Effector memory CD4-positive, alpha-beta T cell (primary cell): Measurements from ENCODE around the gene UNC119B.
A peak's percentile ranks its signal among the peaks of the same experiment; 100 is the strongest.

Experiments
- DNase-seq, 3 donors: peaks; one replicate each; pipeline ENCODE4 v3.0.0-alpha.2; 2020
- H3K27ac ChIP-seq: 2 replicates; pipeline ENCODE4 v1.7.0; 2013; ENCODE audit warnings: mild to moderate bottlenecking, low read length, moderate library complexity; ENCODE audit not compliant: insufficient read depth, poor library complexity, severe bottlenecking
- H3K27me3 ChIP-seq: replicated peaks from 2 replicates; pipeline ENCODE4 v1.7.0; 2013; ENCODE audit warnings: mild to moderate bottlenecking, low read length; ENCODE audit not compliant: insufficient read depth, control insufficient read depth, poor library complexity, severe bottlenecking
- H3K36me3 ChIP-seq: 2 replicates; pipeline ENCODE4 v1.7.0; 2013; ENCODE audit warnings: mild to moderate bottlenecking, low read length, moderate library complexity; ENCODE audit not compliant: control insufficient read depth, insufficient read depth
- H3K4me1 ChIP-seq: 2 replicates; pipeline ENCODE4 v1.7.0; 2013; ENCODE audit warnings: low read length, mild to moderate bottlenecking; ENCODE audit not compliant: control insufficient read depth, insufficient read depth, poor library complexity, severe bottlenecking
- H3K4me3 ChIP-seq: 2 replicates; pipeline ENCODE4 v1.7.0; 2013; ENCODE audit warnings: low read length, low read depth, mild to moderate bottlenecking; ENCODE audit not compliant: insufficient read depth, poor library complexity, severe bottlenecking
- H3K9me3 ChIP-seq: 2 replicates; pipeline ENCODE4 v1.7.0; 2013; ENCODE audit warnings: mild to moderate bottlenecking, low read length, moderate library complexity; ENCODE audit not compliant: control insufficient read depth

Gene UNC119B

DNA sequence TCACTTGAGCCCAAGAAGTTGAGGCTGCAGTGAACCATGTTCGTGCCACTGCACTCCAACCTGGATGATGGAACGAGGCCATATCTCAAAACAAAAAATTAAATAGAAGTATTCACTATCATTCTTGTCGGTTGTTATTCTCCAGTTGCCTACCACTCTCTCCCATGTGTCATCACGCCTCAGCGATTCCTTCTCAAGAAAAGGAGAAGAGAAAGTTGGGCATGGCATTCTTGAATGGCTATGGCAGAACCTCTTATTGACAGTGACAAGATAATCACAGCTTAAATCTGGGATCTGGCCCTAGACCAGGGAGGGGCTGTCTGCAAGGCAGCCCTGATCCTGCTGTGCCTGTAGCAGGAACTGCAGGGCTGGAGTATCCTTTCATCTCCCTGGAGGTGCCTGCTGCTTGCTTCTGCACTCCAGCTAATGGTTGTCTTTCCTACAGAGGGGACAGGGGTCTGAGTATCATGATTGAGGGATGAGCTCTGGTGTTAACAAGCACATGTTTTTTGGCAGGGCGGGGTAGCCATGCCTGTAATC is 36.1 kb upstream of the UNC119B start:
- Histone ChIP-seq H3K9me3 (no peaks in the 10 kb centered on the region), H3K27ac (no peak overlapping the region), H3K4me3 (no peak overlapping the region), H3K36me3 (no peaks in the 10 kb centered on the region), H3K4me1 (peaks cover 12% of the 10 kb centered on the region), H3K27me3 (no peaks in the 10 kb centered on the region)
- DNase-seq, result no peak

DNA sequence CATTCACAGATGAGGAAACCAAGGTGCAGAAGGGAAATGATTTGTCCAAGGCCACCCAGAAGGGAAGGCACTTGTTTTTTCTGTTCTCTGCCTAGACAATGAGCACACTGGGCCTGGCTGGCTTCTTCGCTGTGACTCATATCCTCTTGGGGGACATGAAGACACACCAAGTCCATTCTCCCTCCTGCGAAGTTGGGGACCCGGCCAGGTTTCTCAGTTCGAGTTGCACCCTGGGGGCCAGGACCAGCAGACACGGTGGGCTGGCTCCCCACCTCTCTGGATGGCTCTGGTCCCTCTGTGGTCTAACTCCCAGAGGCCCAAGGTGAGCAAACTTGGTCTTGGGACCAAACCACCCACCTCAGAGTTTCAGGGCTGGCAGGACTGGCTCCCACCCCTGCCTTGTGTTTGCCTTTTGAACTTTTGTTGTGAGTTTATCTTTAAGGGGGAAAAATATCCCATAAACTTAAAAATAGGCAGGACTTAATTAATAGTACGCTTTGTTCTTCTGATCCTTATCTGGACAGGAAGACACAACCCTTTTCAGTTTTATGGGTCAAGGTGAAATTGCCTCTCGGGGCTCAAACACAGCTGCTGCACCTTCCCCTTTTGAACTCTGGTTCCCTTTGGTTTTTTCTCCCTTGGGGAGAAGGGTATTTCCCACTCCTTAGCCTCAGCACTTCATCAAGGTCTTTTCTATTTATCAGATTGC is 32.3 kb upstream of the UNC119B start:
- Histone ChIP-seq H3K27ac (no peak overlapping the region), H3K36me3 (no peaks in the 10 kb centered on the region), H3K27me3 (no peaks in the 10 kb centered on the region), H3K4me1 (peaks cover 12% of the 10 kb centered on the region), H3K9me3 (no peaks in the 10 kb centered on the region), H3K4me3 (no peak overlapping the region)
- DNase-seq, result no peak

DNA sequence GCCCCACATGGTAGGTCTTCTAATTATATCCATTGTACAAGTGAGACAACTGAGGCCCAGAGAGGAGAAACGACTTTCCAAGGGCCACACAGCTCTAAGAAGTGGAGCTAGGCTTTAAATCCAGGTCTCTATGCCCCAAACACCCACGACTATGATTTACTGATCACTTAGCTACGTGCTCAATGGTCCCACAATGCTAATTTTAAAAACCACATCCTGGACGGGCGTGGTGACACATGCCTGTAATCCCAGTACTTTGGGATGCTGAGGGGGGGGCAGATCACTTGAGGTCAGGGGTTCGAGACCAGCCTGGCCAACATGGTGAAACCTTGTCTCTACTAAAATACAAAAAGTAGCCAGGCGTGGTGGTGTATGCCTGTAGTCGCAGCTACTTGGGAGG is 31.7 kb upstream of the UNC119B start:
- Histone ChIP-seq H3K27ac (no peak overlapping the region), H3K9me3 (no peaks in the 10 kb centered on the region), H3K36me3 (no peaks in the 10 kb centered on the region), H3K27me3 (no peaks in the 10 kb centered on the region), H3K4me1 (peaks cover 12% of the 10 kb centered on the region), H3K4me3 (no peak overlapping the region)
- DNase-seq, result no peak

DNA sequence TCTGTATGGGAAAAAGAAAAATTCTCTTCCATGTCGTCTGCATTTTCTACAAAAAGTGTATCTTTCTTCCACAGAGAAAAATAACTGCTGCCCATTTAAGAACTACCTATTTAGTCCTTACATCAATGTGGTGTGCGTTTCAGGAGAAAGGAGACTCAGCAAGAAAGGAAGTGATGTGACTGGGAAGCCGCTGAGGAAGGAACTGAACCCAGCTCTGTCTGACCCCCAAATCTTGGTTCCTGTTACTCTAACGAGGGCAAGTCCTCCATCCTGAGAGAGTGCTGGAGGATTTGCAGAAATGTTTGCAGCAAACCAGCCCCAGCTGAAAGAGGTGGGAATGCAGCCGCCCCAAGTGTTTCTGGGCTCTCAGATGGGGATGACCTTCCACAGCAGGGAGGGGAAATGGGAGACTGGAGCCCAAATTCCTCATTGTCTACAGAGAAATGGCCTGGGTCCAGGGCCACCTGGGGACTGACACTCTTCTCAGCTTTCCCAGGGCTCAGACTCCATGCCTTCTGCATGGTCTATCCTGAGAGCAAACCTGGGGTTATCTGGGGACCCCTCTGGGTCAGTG is 30.0 kb upstream of the UNC119B start:
- Histone ChIP-seq H3K36me3 (no peaks in the 10 kb centered on the region), H3K9me3 (no peaks in the 10 kb centered on the region), H3K27ac (no peak overlapping the region), H3K4me1 (peaks cover 12% of the 10 kb centered on the region), H3K27me3 (no peaks in the 10 kb centered on the region), H3K4me3 (no peak overlapping the region)
- DNase-seq, result no peak

DNA sequence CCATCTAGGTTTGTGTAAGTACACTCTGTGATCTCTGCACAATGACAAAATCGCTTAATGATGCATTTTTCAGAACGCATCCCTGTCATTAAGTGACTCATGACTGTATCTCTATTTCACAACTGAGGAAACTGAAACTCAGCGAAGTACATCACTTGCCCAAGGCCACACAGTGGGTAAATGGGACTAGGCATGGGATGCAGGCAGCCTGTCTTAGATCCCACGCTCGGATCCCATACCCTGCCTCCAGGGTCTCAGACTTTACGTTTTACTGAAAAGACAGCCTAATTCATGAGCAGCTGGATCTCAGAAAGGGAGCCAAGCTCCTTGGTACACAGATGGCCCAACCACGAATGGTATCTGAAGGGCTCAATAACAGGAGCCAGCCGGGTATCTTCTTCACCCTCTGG is 25.7 kb upstream of the UNC119B start:
- Histone ChIP-seq H3K27me3 (no peaks in the 10 kb centered on the region), H3K4me3 (no peak overlapping the region), H3K9me3 (no peaks in the 10 kb centered on the region), H3K4me1 (peaks cover 17% of the 10 kb centered on the region), H3K36me3 (no peaks in the 10 kb centered on the region), H3K27ac (no peak overlapping the region)
- DNase-seq, result no peak

DNA sequence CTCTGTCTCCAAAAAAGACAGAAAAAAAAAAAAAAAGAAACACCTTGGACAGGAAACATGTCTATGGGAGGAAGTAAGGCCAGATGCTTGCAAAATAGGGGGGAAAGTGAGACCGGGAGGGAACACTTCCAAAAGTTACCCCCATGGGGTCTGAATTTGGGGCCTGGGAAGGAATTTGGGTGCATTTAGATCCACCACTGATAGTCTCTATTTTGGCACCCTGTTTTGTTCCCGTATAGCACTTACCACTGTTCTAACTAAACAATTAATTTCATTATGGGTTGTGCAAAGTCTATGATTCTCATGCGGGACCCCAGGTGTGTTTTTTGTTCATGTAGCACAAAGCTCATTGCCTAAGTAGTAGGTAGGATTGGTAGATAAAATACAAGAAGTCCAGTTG is 24.7 kb upstream of the UNC119B start:
- Histone ChIP-seq H3K9me3 (no peaks in the 10 kb centered on the region), H3K4me1 (peaks cover 17% of the 10 kb centered on the region), H3K27ac (peak overlapping the region; percentile 89), H3K27me3 (no peaks in the 10 kb centered on the region), H3K36me3 (no peaks in the 10 kb centered on the region), H3K4me3 (no peak overlapping the region)
- no peak for DNase-seq

DNA sequence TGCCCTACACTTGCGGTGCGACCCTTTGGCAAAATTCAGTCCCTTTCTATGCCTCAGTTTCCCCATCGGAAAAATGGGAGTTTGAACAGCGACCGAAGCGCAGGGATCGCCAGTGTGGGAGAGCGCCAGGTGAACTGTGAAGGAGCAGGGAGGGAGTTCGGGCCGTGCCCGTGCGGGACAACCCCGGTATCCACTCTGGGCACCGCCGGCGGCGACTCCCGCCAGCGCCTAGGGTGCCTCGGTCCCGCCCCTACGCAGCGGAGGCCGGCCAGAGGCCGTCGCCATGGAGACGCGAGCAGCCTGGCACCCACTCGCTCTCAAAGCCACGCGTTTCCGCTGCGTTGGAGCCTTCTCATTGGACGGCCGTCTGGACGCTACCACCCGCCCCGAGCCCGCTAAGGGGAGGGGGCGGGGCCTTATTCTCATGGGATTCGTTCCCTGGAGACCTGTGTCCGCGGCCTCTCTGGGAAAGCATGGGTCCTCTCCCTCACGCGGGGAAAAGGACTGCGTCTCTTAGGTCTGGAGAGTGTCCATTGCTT is 24.0 kb upstream of the UNC119B start:
- Histone ChIP-seq H3K36me3 (no peaks in the 10 kb centered on the region), H3K9me3 (no peaks in the 10 kb centered on the region), H3K4me1 (peaks cover 17% of the 10 kb centered on the region), H3K4me3 (peak overlapping the region; percentile 70), H3K27ac (peak overlapping the region; percentile 89), H3K27me3 (no peaks in the 10 kb centered on the region)
- peak; percentile 95 to 97 (median 96) for DNase-seq

DNA sequence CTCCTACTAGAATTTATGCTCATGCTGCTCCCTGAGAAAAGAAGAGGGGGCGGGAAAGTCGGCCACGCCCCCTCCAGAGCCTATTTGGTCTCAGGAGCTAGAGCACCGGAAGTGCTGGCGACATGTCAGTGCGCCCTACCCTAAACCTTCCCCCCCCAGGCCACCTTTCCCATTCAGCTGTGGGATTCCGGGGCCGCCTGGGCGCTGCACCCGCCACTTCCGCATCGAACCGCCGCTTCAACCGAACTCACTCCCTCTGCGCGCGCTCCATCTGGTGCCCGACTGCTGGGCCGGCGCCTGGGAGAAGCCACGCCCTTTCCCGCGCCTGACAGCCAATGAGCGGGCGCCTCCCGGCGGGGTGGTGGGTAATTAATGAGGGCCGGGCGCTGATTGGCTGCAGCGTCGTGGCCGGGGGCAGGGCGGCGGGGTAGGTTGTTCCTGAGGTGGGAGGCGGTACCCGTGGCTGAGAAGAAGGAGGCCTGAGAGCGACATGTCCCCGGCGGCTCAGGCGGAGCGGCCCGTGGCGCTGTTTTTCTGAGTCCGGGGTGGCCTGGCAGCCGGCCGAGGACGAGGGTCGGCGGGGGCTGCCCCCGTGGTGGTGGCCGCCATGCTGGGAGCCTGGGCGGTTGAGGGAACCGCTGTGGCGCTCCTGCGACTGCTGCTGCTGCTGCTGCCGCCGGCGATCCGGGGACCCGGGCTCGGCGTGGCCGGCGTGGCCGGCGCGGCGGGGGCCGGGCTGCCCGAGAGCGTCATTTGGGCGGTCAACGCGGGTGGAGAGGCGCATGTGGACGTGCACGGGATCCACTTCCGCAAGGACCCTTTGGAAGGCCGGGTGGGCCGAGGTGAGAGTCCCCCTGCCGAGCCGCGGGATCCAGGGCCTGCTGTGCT is 23.3 kb upstream of the UNC119B start, which contains the start of gene MLEC:
Gene MLEC (plus strand): TSS at position 460 of the 888 bp plus-strand sequence. CDS start 148 bp downstream, at position 608.
- DNase-seq, result peak; percentile 99 to 100 (median 99)
- Histone ChIP-seq H3K9me3 (no peaks in the 10 kb centered on the region), H3K27ac (peak within 1 kb of the TSS; percentile 89), H3K4me3 (peak within 1 kb of the TSS; percentile 70), H3K27me3 (no peaks in the 10 kb centered on the region), H3K36me3 (no peaks in the 10 kb centered on the region), H3K4me1 (peaks cover 17% of the 10 kb centered on the region)

DNA sequence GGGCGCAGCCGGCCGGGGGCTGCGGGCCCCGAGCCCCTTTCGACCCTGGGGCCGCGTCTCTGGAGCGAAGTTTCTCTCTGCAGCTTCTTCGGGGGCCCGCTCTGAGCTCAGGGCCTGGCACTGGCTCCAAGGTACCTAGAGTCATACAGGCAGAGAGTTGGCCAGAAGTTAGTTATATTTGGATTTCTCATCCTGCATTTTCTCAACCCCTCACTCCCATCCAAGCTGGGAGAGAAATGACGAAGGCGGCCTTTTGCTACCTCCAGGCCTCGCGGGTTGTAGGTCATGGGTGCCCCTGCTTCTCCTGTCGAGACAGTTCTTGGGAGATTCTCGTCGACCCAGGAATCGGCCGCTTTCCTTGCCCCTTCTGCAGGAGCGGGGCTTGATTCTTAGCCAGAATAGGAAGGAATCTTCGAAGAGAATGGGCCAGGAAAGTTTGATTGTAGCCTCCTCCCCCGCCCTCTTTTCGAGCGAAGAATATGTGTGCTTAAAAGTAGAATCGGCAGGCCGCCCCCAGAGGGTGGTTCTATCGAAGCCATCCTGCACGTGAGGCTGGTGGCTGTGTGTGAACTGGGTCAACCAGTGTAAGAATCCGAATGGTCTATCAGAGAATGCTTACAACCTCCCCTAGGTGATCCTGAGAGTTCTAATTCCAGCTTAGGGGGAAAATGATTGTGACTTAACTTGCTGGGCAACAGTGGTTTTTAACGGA is 22.5 kb upstream of the UNC119B start:
- H3K36me3 ChIP-seq, result no peaks in the 10 kb centered on the region
- no peaks in the 10 kb centered on the region for H3K27me3 ChIP-seq
- H3K9me3 ChIP-seq, result no peaks in the 10 kb centered on the region
- no peak for DNase-seq
- H3K4me3 ChIP-seq, result peak overlapping the region; percentile 70
- peaks cover 17% of the 10 kb centered on the region for H3K4me1 ChIP-seq
- peak overlapping the region; percentile 89 for H3K27ac ChIP-seq
